Activated CD4-positive, alpha-beta T cell treated with anti-CD3 and anti-CD28 coated beads, Interleukin-2, amount 10 ng/mL, durations not matched to agents 7 days and 5 days (primary cell): ENCODE measurements around the gene VWA2. TPM values are rescaled to one million over a fixed set of nuclear protein-coding genes. Genes with fewer than 3 reads are reported as not detected.

Source experiments
- CTCF ChIA-PET: fragments of 350-600 bp; sonication (Branson Sonifier 250); formaldehyde crosslinking; loops from one replicate; lab custom pipeline; 2021; ENCODE audit warnings: antibody characterized with exemption; lab: Charles Lee
- POLR2A ChIA-PET: fragments of 350-600 bp; sonication (Branson Sonifier 250); formaldehyde crosslinking; loops from one replicate; lab custom pipeline; 2021; ENCODE audit warnings: antibody characterized with exemption; lab: Charles Lee
- DNase-seq: peaks from one replicate; pipeline ENCODE4 v3.0.0-alpha.2; 2020
- H3K27ac Mint-ChIP-seq: one replicate; pipeline ENCODE4 v1.8.0; 2021; ENCODE audit warnings: mild to moderate bottlenecking, moderate library complexity, mixed read lengths
- H3K27me3 Mint-ChIP-seq: one replicate; pipeline ENCODE4 v1.8.0; 2021; ENCODE audit warnings: mixed read lengths
- H3K36me3 Mint-ChIP-seq: one replicate; pipeline ENCODE4 v1.8.0; 2021; ENCODE audit warnings: low read depth, mixed read lengths
- H3K4me1 Mint-ChIP-seq: one replicate; pipeline ENCODE4 v1.8.0; 2021; ENCODE audit warnings: mixed read lengths
- H3K4me3 Mint-ChIP-seq: one replicate; pipeline ENCODE4 v1.8.0; 2021; ENCODE audit warnings: mild to moderate bottlenecking, moderate library complexity, mixed read lengths
- H3K9me3 Mint-ChIP-seq: one replicate; pipeline ENCODE4 v1.8.0; 2021; ENCODE audit warnings: mixed read lengths
- total RNA-seq, 2 experiments: library from RNA; stranded (reverse); gene quantifications; one replicate each; pipeline ENCODE4 v1.2.3, GENCODE V29; 2021

The VWA2 gene
- total RNA-seq, 2 experiments from 2014 or later: not detected

- Mint-ChIP-seq H3K9me3 (peaks cover 21% of the 10 kb centered on the region), H3K4me3 (no peak overlapping the region), H3K36me3 (peaks cover 12% of the 10 kb centered on the region), H3K27me3 (no peaks in the 10 kb centered on the region), H3K27ac (no peak overlapping the region), H3K4me1 (no peaks in the 10 kb centered on the region)
- CTCF ChIA-PET: interaction anchor here (0.6 to 1.8 kb wide), 2 partner anchors 10 to 346 kb away, joined by 3 to 5 read pairs; no protein-coding TSS in a partner anchor
- DNase-seq: no peak
- POLR2A ChIA-PET: no interaction called here
Measured at GRCh38 chr10:114297136-114297705, 58.2 kb downstream of the VWA2 start.

GRCh38 chr10:114300036-114300645 lies 61.1 kb downstream of the VWA2 start:
- CTCF ChIA-PET: interaction anchor here (0.9 kb wide), 1 partner anchor 17 kb away, joined by 3 read pairs; no protein-coding TSS in a partner anchor
- peaks cover 6% of the 10 kb centered on the region for H3K36me3 Mint-ChIP-seq
- no peaks in the 10 kb centered on the region for H3K27me3 Mint-ChIP-seq
- no peak overlapping the region for H3K4me3 Mint-ChIP-seq
- no peak for DNase-seq
- peaks cover 12% of the 10 kb centered on the region for H3K4me1 Mint-ChIP-seq
- H3K9me3 Mint-ChIP-seq: peaks cover 13% of the 10 kb centered on the region
- POLR2A ChIA-PET: no interaction called here
- peak overlapping the region; percentile 5 for H3K27ac Mint-ChIP-seq

GRCh38 chr10:114301177-114301576 lies 62.1 kb downstream of the VWA2 start:
- Mint-ChIP-seq H3K4me1 (peaks cover 12% of the 10 kb centered on the region), H3K4me3 (no peak overlapping the region), H3K27ac (no peak overlapping the region), H3K27me3 (no peaks in the 10 kb centered on the region), H3K36me3 (peaks cover 1% of the 10 kb centered on the region), H3K9me3 (peaks cover 3% of the 10 kb centered on the region)
- POLR2A ChIA-PET: no interaction called here
- CTCF ChIA-PET: interaction anchor here (1.0 kb wide), 1 partner anchor 81 kb away, joined by 3 read pairs; no protein-coding TSS in a partner anchor
- DNase-seq: no peak

GRCh38 chr10:114301951-114302710 lies 63.1 kb downstream of the VWA2 start:
- H3K36me3 Mint-ChIP-seq: no peaks in the 10 kb centered on the region
- H3K4me3 Mint-ChIP-seq: no peak overlapping the region
- no peaks in the 10 kb centered on the region for H3K9me3 Mint-ChIP-seq
- peaks cover 2% of the 10 kb centered on the region for H3K27me3 Mint-ChIP-seq
- CTCF ChIA-PET: interaction anchor here (1.0 kb wide), 1 partner anchor 80 kb away, joined by 3 read pairs; no protein-coding TSS in a partner anchor
- POLR2A ChIA-PET: no interaction called here
- DNase-seq: no peak
- H3K27ac Mint-ChIP-seq: no peak overlapping the region
- peaks cover 12% of the 10 kb centered on the region for H3K4me1 Mint-ChIP-seq

- Mint-ChIP-seq H3K4me3 (no peak overlapping the region), H3K27me3 (peaks cover 5% of the 10 kb centered on the region), H3K36me3 (no peaks in the 10 kb centered on the region), H3K9me3 (no peaks in the 10 kb centered on the region), H3K4me1 (peaks cover 12% of the 10 kb centered on the region), H3K27ac (no peak overlapping the region)
- CTCF ChIA-PET: interaction anchor here (0.7 to 2.2 kb wide), 20 partner anchors 10 to 400 kb away, joined by 3 to 10 read pairs (median 3); no protein-coding TSS in a partner anchor
- POLR2A ChIA-PET: no interaction called here
- DNase-seq: no peak
Measured at GRCh38 chr10:114303556-114303955, 64.5 kb downstream of the VWA2 start.

- H3K4me1 Mint-ChIP-seq: peaks cover 12% of the 10 kb centered on the region
- POLR2A ChIA-PET: no interaction called here
- no peaks in the 10 kb centered on the region for H3K9me3 Mint-ChIP-seq
- no peaks in the 10 kb centered on the region for H3K36me3 Mint-ChIP-seq
- peak overlapping the region; percentile 77 for H3K4me3 Mint-ChIP-seq
- DNase-seq: peak; percentile 78
- H3K27me3 Mint-ChIP-seq: peaks cover 5% of the 10 kb centered on the region
- CTCF ChIA-PET: interaction anchor here (0.9 to 2.2 kb wide), 22 partner anchors 9 to 400 kb away, joined by 3 to 10 read pairs (median 4); no protein-coding TSS in a partner anchor
- peak overlapping the region; percentile 70 for H3K27ac Mint-ChIP-seq
Measured at GRCh38 chr10:114304017-114304570, 65.0 kb downstream of the VWA2 start.

GRCh38 chr10:114304571-114305421 lies 65.7 kb downstream of the VWA2 start:
- peaks cover 5% of the 10 kb centered on the region for H3K27me3 Mint-ChIP-seq
- no peaks in the 10 kb centered on the region for H3K9me3 Mint-ChIP-seq
- CTCF ChIA-PET: interaction anchor here (0.6 to 2.2 kb wide), 15 partner anchors 8 to 388 kb away, joined by 3 to 10 read pairs (median 4); no protein-coding TSS in a partner anchor
- no peaks in the 10 kb centered on the region for H3K36me3 Mint-ChIP-seq
- H3K4me1 Mint-ChIP-seq: peaks cover 12% of the 10 kb centered on the region
- POLR2A ChIA-PET: interaction anchor here (0.6 kb wide), 1 partner anchor 167 kb away, joined by 3 read pairs; no protein-coding TSS in a partner anchor
- H3K27ac Mint-ChIP-seq: peak overlapping the region; percentile 70
- peak; percentile 75 for DNase-seq
- peak overlapping the region; percentile 77 for H3K4me3 Mint-ChIP-seq

- H3K27ac Mint-ChIP-seq: no peak overlapping the region
- H3K27me3 Mint-ChIP-seq: peaks cover 5% of the 10 kb centered on the region
- ChIA-PET POLR2A (no interaction called here), CTCF (interaction anchor here (1.6 to 2.2 kb wide), 2 partner anchors 15 to 239 kb away, joined by 3 to 6 read pairs; no protein-coding TSS in a partner anchor)
- no peaks in the 10 kb centered on the region for H3K36me3 Mint-ChIP-seq
- peak overlapping the region; percentile 77 for H3K4me3 Mint-ChIP-seq
- H3K4me1 Mint-ChIP-seq: peaks cover 12% of the 10 kb centered on the region
- no peaks in the 10 kb centered on the region for H3K9me3 Mint-ChIP-seq
- no peak for DNase-seq
Measured at GRCh38 chr10:114305521-114305925, 66.5 kb downstream of the VWA2 start.

GRCh38 chr10:114306116-114306973 lies 67.3 kb downstream of the VWA2 start:
- Mint-ChIP-seq H3K36me3 (no peaks in the 10 kb centered on the region), H3K9me3 (no peaks in the 10 kb centered on the region), H3K4me3 (no peak overlapping the region), H3K4me1 (peaks cover 12% of the 10 kb centered on the region), H3K27me3 (peaks cover 5% of the 10 kb centered on the region), H3K27ac (no peak overlapping the region)
- POLR2A ChIA-PET: no interaction called here
- CTCF ChIA-PET: interaction anchor here (1.3 kb wide), 1 partner anchor 8 kb away, joined by 5 read pairs; no protein-coding TSS in a partner anchor
- DNase-seq: no peak

- CTCF ChIA-PET: interaction anchor here (1.3 kb wide), 1 partner anchor 10 kb away, joined by 5 read pairs; no protein-coding TSS in a partner anchor
- Mint-ChIP-seq H3K27me3 (peaks cover 5% of the 10 kb centered on the region), H3K4me3 (no peak overlapping the region), H3K9me3 (no peaks in the 10 kb centered on the region), H3K36me3 (no peaks in the 10 kb centered on the region), H3K27ac (no peak overlapping the region), H3K4me1 (peaks cover 12% of the 10 kb centered on the region)
- DNase-seq: no peak
- POLR2A ChIA-PET: no interaction called here
Measured at GRCh38 chr10:114307731-114308130, 68.7 kb downstream of the VWA2 start.
